Measurements from ENCODE around the gene ARHGAP15.

The ARHGAP15 gene

GRCh38 chr2:143686585-143687164 lies 557.5 kb downstream of the ARHGAP15 start:
- DNase-seq = peak in 1 of 51 donors; percentile 25

GRCh38 chr2:143688248-143688647 lies 559.0 kb downstream of the ARHGAP15 start:
- no peak for DNase-seq

GRCh38 chr2:143688815-143689214 lies 559.6 kb downstream of the ARHGAP15 start:
- DNase-seq = no peak

- DNase-seq = no peak
These were observed 560.3 kb downstream of the ARHGAP15 start for GRCh38 chr2:143689541-143689940.

GRCh38 chr2:143690235-143690634 lies 561.0 kb downstream of the ARHGAP15 start:
- DNase-seq = no peak

- DNase-seq = no peak
These were observed 561.9 kb downstream of the ARHGAP15 start for GRCh38 chr2:143691121-143691520.

GRCh38 chr2:143692162-143692561 lies 562.9 kb downstream of the ARHGAP15 start:
- DNase-seq = no peak

- DNase-seq = no peak
These were observed 563.7 kb downstream of the ARHGAP15 start for GRCh38 chr2:143692967-143693366.

GRCh38 chr2:143694335-143694734 lies 565.1 kb downstream of the ARHGAP15 start:
- DNase-seq = no peak

GRCh38 chr2:143696651-143697050 lies 567.4 kb downstream of the ARHGAP15 start:
- no peak for DNase-seq

- no peak for DNase-seq
These were observed 568.5 kb downstream of the ARHGAP15 start for GRCh38 chr2:143697744-143698143.

- no peak for DNase-seq
These were observed 569.1 kb downstream of the ARHGAP15 start for GRCh38 chr2:143698352-143698751.

GRCh38 chr2:143698888-143699570 lies 569.8 kb downstream of the ARHGAP15 start:
- no peak for DNase-seq

GRCh38 chr2:143700865-143701264 lies 571.6 kb downstream of the ARHGAP15 start:
- no peak for DNase-seq

- no peak for DNase-seq
These were observed 572.6 kb downstream of the ARHGAP15 start for GRCh38 chr2:143701785-143702184.

- no peak for DNase-seq
These were observed 573.7 kb downstream of the ARHGAP15 start for GRCh38 chr2:143702931-143703330.

- no peak for DNase-seq
These were observed 575.4 kb downstream of the ARHGAP15 start for GRCh38 chr2:143704451-143705106.

- DNase-seq = no peak
These were observed 576.0 kb downstream of the ARHGAP15 start for GRCh38 chr2:143705108-143705707.

- no peak for DNase-seq
These were observed 577.1 kb downstream of the ARHGAP15 start for GRCh38 chr2:143706354-143706753.

- no peak for DNase-seq
These were observed 579.5 kb downstream of the ARHGAP15 start for GRCh38 chr2:143708682-143709081.

- DNase-seq = no peak
These were observed 581.0 kb downstream of the ARHGAP15 start for GRCh38 chr2:143710196-143710595.

GRCh38 chr2:143710879-143711278 lies 581.7 kb downstream of the ARHGAP15 start:
- no peak for DNase-seq

GRCh38 chr2:143716522-143716921 lies 587.3 kb downstream of the ARHGAP15 start:
- DNase-seq = no peak

Measured in hypothalamus (tissue), 51 donors.